Glutamatergic neuron (in vitro differentiated cells): ENCODE results near the gene RASA3. TPM values are rescaled to one million over a fixed set of nuclear protein-coding genes. Genes with fewer than 3 reads are reported as not detected.

Source experiments
- DNase-seq: peaks from one replicate; pipeline ENCODE4 v3.0.0; 2022
- H3K27ac Mint-ChIP-seq: one replicate; pipeline ENCODE4 v1.8.0; 2020; ENCODE audit warnings: mild to moderate bottlenecking, mixed read lengths, inconsistent platforms; ENCODE audit not compliant: unreplicated experiment
- H3K27me3 Mint-ChIP-seq: one replicate; pipeline ENCODE4 v1.8.0; 2020; ENCODE audit warnings: mild to moderate bottlenecking, moderate library complexity, mixed read lengths, inconsistent platforms; ENCODE audit not compliant: unreplicated experiment
- H3K36me3 Mint-ChIP-seq: one replicate; pipeline ENCODE4 v1.8.0; 2020; ENCODE audit warnings: mild to moderate bottlenecking, mixed read lengths, inconsistent platforms; ENCODE audit not compliant: unreplicated experiment
- H3K4me1 Mint-ChIP-seq: one replicate; pipeline ENCODE4 v1.8.0; 2020; ENCODE audit warnings: mild to moderate bottlenecking, low read depth, mixed read lengths, inconsistent platforms; ENCODE audit not compliant: unreplicated experiment
- H3K4me3 Mint-ChIP-seq: one replicate; pipeline ENCODE4 v1.8.0; 2020; ENCODE audit warnings: mild to moderate bottlenecking, mixed read lengths, inconsistent platforms; ENCODE audit not compliant: unreplicated experiment
- H3K9me3 Mint-ChIP-seq: one replicate; pipeline ENCODE4 v1.8.0; 2020; ENCODE audit warnings: mild to moderate bottlenecking, moderate library complexity, mixed read lengths, inconsistent platforms; ENCODE audit not compliant: unreplicated experiment
- CTCF ChIP-seq: fragments of 200-600 bp; sonication (generic); IDR thresholded peaks from one replicate; pipeline ENCODE4 v1.5.0; 2021; ENCODE audit not compliant: partially characterized antibody, unreplicated experiment
- total RNA-seq: library from RNA; stranded (reverse); fragmentation: NEBNext Ultra II Directional; extraction: Animal tissue kit (Norgen Biotek cat#: 25700); gene quantifications from one replicate; pipeline ENCODE4 v1.2.1, GENCODE V29; 2021; ENCODE audit not compliant: unreplicated experiment

RASA3 gene
- total RNA-seq, 1 donor from 2014 or later, result 15.2 TPM

- H3K27me3 Mint-ChIP-seq, result peaks cover 25% of the 10 kb centered on the region
- DNase-seq, result no peak
- peaks cover 53% of the 10 kb centered on the region for H3K4me1 Mint-ChIP-seq
These were observed 2.1 kb downstream of the RASA3 start for GRCh38 chr13:114130131-114130836.

GRCh38 chr13:114129649-114130062, 2.8 kb downstream of the RASA3 start:
- H3K4me1 Mint-ChIP-seq, result peaks cover 56% of the 10 kb centered on the region

More at GRCh38 chr13:114130131-114130836, 2.1 kb downstream of the RASA3 start:
- no peaks in the 10 kb centered on the region for H3K36me3 Mint-ChIP-seq
- H3K27ac Mint-ChIP-seq, result no peak overlapping the region
- peaks cover 24% of the 10 kb centered on the region for H3K9me3 Mint-ChIP-seq
- peak overlapping the region; percentile 93 for H3K4me3 Mint-ChIP-seq
- no peak for TF ChIP-seq CTCF

GRCh38 chr13:114128624-114129522, 3.5 kb downstream of the RASA3 start:
- Mint-ChIP-seq H3K4me1 (peaks cover 52% of the 10 kb centered on the region), H3K36me3 (no peaks in the 10 kb centered on the region), H3K27me3 (peaks cover 22% of the 10 kb centered on the region), H3K9me3 (peaks cover 17% of the 10 kb centered on the region), H3K27ac (no peak overlapping the region), H3K4me3 (peak overlapping the region; percentile 60)
- no peak for DNase-seq
- no peak for TF ChIP-seq CTCF

More at GRCh38 chr13:114129649-114130062, 2.8 kb downstream of the RASA3 start:
- Mint-ChIP-seq H3K4me3 (peak overlapping the region; percentile 30), H3K36me3 (no peaks in the 10 kb centered on the region), H3K9me3 (peaks cover 20% of the 10 kb centered on the region), H3K27me3 (peaks cover 25% of the 10 kb centered on the region), H3K27ac (no peak overlapping the region)
- no peak for TF ChIP-seq CTCF
- no peak for DNase-seq

GRCh38 chr13:114128348-114128623, 4.1 kb downstream of the RASA3 start:
- Mint-ChIP-seq H3K27ac (peak overlapping the region; percentile 52), H3K4me1 (peaks cover 51% of the 10 kb centered on the region), H3K36me3 (no peaks in the 10 kb centered on the region), H3K27me3 (peaks cover 20% of the 10 kb centered on the region), H3K9me3 (peaks cover 15% of the 10 kb centered on the region), H3K4me3 (no peak overlapping the region)
- DNase-seq, result no peak
- no peak for TF ChIP-seq CTCF
